HG03045 (cell line): ENCODE measurements around the gene CCDC88C.
A peak's percentile ranks its signal among the peaks of the same experiment; 100 is the strongest.
"Not testable (repeated sequence)": the region's sequence is repeated elsewhere in the genome, so short reads cannot be mapped to it uniquely, and the experiment has no call there.

Source experiments
- ATAC-seq: cut with Tn5 transposase; IDR thresholded peaks from one replicate; pipeline ENCODE4 v1.9.1; 2021; ENCODE audit warnings: mild to moderate bottlenecking, moderate library complexity; ENCODE audit not compliant: unreplicated experiment

CCDC88C gene

DNA sequence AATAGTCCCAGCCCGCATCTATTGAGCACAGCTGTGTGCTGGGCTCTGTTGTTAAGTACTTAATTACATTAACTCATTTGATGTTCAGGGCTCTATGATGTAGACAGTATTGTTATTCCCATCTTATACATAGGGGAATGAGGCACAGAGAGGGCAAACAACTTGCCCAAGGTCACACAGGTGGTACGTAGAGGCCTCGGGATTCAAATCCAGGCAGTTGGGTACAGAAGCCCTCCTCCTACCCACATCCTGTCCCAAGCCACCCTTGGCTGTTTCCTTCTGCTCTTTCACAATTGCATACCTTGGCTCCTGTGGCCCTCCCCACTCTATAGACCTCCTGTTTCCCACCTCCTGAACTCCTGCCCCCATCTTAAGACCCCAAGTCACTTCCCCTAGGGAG is 163.2 kb downstream of the CCDC88C start:
- no peak for ATAC-seq

DNA sequence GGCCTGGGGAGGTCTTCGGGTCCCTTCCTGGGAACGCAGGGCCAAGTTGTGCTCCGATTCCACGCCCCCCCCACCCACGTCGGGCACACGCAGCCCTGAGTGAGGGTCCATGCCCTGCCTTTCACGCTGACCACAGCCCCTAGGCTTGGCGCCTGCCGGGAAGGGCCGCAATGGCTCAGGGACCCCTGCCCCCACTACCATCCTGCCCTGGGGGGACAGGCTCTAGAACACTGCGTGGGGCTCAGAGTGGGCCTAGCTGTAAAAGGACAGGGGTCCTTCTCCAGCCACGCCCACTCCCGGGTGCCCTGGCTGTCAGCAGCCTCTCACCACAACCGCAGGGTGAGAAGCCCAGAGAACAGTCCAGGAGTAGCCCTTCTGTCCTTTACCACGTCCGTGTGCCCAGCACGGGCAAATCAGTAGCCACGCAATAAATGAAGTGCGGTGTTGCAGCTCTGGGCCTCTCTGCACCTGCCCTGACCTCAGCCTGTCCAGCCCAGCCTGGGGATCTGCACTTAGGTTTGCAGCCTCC is 163.8 kb downstream of the CCDC88C start:
- no peak for ATAC-seq

DNA sequence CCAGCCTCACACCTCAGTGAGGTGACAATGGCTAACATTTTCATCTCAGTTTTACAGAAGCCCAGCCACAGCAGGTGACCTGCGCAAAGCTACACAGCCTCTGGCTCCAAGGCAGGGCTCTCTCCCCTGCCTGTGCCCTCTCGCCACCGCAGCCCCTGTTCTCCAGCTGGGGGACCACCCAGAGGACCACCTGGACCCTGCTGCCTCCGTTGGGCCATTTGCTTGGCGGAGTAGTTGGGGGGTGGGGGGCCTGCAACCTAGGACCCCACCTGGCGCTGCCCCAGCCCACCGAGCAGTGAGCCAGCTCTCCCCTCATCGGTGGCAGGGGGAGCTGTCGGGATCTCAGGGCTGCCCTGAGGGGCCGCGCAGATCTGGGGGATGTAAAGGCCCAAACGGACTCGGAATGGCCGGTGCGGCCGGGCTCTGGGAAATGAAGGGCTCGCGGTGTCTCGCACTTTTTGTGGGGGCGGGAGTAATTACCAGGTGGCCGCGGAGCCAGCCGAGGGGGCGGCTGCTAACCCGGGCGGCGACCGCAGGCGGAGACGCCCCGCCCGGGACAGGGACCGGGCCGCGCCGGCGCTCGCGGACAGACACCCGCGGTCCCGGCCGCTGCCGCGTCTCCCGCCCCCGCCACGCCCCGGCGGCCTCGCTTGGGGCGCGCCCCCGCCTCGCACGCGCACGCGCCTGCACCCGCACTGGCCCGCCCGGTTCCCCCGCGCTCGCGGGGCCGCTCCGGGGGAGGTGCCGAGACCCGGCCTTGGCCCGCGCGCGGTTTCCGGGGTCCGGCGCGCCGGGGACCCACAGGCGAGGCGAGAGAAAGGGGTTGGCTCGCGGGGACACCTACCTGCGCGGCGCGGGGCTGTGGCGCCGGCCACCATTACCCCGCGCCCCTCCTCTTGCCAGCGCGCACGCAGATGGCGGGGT is 164.5 kb downstream of the CCDC88C start:
- ATAC-seq = peak; percentile 36

DNA sequence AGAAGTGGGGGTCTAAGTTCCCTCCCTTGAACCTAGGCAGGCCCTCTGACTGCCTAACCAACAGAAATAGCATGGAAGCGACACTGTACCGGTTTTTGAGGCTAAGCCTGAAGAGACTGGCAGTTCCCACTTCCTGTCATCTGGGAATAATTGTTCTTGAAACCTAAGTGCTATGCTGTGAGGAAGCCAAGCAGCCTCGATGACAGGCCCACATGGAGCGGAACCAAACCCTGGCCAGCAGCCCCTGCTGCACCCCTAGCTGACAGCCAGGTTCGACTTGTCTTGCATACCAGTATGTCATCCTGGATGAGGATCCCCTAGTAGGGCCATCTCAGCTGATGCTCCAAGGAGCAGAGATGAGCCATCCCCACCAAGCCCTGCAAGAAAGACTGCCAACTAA is 166.7 kb downstream of the CCDC88C start:
- ATAC-seq = no peak

DNA sequence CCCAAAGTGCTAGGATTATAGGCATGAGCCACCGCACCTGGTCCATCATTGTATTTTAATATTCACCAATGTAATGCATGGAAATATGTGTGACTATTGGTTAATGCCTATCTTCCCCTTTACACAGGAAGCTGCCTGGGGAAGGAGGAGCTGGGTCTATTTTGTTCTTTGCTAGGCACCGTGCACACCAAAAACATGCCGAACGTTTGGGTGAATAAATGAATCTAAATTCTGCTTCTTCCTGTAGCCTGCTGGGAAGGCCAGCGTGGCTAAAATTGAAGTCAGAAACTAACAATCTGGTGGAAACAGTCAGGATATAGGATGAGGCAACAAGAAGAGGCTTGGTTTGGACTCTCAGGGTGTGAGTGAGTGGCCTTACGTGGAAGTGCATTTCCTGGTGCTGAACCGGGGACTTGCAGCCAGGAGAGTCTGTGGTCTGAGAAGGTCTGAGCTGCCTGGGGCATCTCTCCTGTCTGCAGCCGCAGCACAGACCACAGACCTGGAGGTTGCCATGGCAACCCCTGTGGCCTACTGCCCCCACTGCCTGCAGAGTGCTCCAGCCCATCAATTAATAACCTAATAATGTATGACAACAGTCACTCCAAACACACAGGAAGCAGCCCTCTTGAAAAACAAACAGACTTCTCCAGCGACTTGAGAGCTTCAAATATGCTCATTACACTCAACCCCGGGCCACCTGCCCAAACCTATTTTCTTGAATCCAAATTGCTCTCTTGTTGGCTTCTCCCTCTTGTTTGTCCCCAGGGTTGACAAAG is 167.6 kb downstream of the CCDC88C start:
- peak; percentile 73 for ATAC-seq

DNA sequence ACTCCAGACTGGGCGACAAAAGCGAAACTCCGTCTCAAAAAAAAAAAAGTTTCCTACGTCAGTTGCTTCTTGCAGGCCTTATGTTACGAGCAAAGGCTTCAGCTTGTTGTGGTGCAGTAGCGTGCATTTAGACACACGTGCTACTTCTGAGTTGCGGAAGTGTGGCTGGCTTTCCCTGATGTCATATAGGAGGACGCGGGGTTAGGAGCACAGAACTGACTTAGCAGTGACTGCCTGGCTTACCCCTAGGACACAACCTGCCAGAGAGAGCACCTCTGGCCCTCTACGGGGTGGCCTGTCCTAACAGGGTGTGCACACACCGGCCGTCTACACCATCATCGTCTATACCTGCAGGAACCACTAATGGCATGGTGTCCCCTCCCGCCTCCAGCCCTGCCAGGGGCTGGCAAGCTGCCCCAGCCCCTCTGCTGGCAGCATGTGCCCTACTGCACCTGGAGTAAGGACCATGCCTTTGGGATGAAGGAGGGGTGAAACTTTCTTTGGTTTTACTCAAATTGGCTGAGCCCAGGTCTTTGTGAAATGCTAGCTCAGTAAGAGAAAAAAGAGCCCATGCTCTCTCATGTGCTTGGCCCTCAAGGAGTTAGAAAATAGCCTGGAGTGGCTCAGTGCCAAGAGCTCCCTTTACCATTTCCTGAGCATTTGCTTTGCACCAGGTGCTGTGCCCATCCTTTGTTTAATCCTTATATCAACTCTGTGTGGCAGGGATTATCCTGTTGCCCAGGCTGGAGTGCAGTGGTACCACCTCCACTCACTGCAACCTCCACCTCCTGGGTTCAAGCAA is 171.4 kb downstream of the CCDC88C start:
- no peak for ATAC-seq

DNA sequence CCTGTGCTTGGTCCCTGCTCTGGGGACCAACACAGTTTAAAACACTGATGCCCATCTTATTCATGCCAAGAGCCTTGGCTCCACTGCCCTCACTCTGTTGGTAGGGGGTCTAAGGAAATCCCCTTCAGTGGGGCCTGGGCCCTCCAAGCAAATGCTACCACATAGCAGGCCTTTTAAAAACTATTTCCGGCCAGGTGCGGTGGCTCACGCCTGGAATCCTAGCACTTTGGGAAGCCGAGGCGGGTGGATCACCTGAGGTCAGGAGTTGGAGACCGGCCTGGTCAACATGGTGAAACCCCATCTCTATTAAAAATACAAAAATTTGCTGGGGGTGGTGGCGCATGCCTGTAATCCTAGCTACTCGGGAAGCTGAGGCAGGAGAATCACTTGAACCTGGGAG is 172.0 kb downstream of the CCDC88C start:
- ATAC-seq = not testable (repeated sequence)

DNA sequence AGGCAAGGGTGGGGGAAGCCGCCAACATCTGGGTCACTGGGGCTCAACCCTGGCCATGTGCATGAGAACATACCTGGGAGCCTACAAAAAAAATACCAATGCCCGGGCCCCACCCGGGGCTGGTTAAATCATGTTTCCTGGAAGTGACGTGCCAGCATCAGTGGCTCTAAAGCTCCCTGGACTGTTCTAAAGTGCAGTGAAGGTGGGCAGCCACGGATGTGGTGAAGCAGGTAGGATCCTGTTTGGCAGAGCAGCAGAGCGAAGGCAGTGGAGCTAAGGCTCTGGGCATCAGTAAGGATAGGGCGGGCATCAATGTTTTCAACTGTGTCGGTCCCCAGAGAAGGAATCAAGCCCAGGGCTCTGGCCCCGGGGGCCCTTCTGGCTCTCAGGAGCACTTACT is 172.6 kb downstream of the CCDC88C start:
- no peak for ATAC-seq

DNA sequence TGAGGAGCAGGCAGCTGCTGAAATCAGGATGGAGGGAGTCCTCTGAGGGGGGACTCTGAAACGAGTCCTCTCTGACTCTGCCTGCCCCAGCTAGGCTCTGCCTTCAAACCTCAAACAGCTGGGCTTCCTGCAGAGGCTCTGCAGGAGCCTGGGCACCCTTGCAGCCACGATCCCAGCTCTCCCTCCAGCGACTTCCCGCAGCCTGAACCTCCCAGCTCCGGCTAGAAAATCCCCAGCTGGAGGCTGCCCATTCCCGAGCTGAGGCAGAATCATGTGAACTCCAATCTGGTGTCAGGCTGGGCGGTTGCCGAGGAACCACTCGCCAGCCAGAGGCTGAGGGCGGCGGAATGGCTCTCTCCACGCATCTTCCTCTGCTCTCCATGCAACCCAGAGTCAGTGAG is 173.1 kb downstream of the CCDC88C start, which contains the start of gene GPR68:
TSS of gene GPR68 (minus strand) at position 204 of the 401 bp plus-strand sequence. CDS start 9,654 bp downstream, outside the sequence.
- no peak for ATAC-seq

DNA sequence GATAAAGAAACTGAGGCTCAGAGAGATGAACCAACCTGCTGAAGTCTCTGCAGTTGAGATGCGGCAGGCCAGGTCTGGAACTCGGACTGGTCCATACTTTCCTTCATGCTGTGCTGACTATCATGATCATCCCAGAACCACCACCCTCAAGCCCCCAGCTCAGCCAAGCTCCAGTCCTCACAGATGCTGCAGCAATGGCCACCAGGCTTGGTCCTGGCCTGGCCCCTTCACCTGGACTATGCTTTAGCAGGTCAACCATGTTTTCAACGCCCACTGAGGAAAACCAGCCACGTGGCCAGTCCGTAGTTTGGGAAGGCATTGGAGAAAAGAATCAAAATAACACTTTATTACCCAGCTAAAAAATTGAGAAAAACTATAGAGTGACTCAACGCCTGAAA is 174.5 kb downstream of the CCDC88C start:
- no peak for ATAC-seq

DNA sequence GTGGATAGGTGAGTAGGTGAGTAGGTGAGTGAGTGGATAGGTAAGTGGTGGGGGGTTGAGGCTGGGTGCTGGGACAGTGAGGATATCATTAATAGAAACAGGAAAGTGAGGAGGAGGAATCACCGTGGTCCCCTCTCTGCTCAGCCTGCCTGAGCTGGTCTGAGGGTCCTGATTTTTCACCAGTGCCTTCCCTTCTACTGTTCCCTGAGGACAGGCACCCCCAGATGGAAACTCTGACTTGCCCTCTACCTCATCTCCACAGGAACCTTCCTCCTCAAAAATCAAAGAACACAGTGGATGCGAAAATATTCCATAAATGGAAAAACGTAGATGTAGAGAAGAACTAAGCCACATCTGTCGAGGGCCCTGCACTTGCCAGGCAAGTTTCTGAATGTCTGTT is 175.0 kb downstream of the CCDC88C start:
- ATAC-seq = no peak

DNA sequence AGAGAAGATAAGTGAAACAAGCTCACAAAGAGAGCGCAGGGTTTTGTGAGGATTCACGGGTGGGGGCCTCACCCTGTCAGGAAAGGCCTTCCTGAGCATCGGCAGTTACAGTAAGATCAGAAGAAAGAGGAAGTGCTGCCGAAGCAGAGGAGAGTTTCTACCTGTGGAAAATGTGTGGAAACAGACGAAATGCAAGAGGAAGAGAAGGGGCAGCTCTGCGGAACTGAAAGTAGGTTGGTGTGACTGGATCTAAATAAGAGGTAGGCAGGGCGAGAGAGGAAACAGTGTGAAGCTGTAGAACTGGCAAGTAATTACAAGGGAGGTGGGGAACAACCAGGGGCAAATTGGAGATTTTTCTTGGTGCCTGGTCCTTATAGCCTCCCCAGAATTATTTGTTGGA is 175.8 kb downstream of the CCDC88C start:
- ATAC-seq = no peak

DNA sequence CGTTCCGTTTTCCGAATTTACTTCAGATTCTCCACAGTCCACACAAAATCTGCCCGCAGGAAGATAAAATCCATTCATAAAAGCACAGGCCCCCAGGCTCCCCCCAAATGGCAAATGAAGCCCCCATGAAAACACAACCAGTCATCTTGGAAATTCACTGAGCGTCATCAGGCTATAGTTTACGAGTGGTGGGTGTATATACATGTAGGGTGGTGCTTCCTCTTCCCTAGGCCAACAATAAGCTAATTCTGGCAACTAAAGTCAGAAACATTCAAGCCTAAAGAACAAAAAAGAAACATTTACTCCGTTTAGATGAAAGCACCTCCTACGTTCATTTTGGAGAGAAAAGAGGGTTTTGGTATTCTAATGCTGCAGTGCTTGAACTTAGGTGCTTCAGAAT is 179.0 kb downstream of the CCDC88C start:
- ATAC-seq = no peak

DNA sequence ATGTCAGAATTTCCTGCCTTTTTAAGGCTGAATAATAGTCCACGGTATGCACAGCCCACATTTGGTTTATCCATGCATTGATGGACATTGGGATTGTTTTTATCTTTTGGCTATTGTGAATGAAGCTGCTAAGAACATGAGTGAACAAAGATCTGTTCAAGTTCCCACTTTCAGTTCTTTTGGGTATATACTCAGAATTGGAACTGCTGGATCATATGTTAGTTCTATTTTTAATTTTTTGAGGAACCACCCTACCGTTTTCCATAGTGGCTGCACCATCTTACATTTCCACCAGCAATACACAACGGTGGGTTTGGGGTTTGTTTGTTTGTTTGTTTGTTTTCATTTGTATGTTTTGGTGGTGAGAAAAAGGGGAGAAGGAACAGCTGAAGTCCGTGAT is 179.5 kb downstream of the CCDC88C start:
- no peak for ATAC-seq

DNA sequence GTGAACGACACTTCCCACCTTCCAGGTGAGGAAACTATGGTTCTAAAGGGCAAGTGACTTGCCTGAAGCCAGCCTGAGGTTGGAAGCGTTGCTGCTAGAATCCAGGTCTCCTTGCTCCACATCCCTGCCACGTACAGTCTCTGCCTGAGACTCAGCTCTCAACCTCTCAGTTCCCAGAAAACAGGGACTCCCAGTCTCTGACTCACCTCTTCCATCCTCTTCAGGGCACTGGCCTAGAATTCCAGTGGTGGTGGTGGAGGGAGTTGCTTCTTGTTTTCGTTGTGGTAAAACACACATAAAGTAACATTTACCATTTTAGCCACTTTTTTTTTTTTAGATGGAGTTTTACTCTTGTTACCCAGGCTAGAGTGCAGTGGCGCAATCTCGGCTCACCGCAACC is 180.4 kb downstream of the CCDC88C start:
- ATAC-seq = no peak

DNA sequence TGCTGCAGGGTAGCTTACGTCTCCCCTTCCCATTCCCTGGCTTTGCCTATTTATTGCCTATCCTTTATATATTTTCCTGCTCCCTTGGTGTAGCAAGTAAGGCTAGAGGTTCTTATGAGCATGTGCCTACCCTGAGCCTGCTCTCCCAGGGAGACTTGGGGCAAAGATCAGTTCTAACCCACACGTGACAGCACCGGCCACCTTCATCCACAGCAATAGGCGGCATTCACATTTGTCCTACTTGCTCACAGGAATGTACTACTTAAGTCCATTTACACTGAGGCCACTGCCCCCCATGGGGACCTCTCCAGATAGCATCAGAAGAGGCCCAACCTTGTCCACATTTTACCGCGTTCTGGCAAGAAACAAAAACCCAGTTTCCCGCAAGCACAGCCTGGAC is 181.8 kb downstream of the CCDC88C start:
- ATAC-seq = no peak

DNA sequence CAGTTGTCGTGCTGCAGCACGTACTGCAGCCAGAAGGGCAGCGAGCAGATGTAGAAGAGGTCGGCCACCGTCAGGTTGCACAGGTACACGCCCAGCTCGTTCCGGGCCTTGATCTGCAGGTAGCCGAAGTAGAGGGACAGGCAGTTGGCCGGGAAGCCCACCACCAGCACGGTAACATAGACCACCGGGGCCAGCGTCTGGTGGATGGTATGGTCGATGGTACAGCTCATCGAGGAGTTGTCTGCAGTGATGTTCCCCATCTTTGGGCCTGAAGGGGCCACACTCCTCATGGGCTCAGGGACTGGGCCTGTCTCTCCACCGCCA is 182.9 kb downstream of the CCDC88C start:
- no peak for ATAC-seq

DNA sequence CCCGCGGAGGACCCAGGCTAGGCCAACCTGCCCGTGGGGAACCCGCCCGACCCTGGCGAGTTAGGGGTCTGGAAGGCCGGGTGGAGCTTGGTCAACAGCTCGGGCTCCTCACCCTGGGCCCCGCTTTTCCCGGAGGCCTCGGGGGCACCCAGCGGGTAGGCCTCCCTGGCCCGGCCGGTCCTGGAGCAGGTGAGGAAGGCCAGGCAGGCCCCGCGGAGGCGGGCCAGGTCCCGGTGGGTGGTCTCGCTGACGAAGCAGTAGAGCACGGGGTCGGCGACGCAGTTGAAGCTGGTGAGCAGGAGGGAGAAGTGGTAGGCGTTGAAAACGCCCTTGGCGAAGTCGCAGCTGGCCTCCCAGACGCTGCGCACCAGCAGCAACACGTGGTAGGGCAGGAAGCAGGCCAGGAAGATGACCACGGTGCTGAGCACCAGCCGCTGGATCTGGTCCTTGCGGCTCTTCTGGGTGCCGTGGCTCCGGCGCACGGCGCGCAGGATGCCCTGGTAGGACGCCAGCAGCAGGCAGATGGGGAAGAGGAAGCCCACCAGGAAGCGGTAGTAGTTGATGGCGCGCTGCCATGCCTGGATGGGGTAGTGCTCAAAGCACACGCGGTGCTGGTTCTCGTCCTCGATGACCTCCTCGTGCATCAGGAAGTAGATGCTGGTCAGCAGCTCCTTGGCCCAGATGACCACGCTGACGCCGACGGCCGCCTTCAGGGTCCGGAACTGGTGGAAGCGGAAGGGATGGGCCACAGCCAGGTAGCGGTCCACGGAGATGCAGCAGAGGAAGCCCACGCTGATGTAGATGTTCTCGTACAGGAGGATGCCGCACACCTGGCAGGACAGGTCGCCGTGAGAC is 183.5 kb downstream of the CCDC88C start:
- no peak for ATAC-seq

DNA sequence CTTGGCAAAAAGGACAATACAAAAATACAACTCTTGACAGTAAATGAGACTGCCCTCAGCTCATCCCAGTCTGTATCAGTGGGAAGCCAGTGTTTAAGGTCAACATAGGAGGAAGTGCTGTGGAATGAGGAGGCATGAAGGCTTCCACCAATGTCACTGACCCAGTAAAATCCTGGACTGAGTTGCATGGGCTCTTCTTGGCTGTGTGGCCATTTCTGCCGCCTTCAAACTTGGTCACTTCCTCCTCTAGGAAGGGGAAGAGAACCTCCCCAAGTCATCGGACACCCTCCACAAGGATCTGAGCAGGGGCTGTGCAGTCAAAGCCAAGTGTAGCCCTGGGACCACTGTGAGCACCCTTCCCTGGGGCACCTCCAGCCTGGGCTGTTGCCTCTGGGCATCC is 185.0 kb downstream of the CCDC88C start:
- no peak for ATAC-seq

DNA sequence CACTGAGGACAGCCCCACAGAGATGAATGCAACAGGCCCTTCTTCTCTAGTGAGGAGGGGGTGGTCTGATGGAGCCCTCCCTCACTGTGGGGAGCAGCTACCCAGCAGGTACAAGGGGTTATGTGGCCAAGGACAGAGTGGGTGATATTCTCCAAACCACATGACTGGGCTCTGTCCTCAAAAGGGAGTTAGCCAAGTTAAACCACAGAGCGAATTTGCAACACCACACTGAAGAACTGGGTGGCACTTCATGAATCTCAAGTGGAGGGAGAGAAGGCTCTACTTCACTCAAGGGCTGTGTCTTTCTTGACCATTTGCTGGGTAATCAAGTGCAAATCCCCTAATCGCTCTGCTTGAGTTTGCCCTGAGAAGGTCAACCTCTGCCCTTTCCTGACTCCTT is 185.6 kb downstream of the CCDC88C start:
- no peak for ATAC-seq
